ENCODE data around the gene AMZ2. TPM values are rescaled to one million over a fixed set of nuclear protein-coding genes. Genes with fewer than 3 reads are reported as not detected.

The AMZ2 gene
- total RNA-seq, 6 experiments from 2014 or later: 108 to 127 (median 123) TPM

DNA sequence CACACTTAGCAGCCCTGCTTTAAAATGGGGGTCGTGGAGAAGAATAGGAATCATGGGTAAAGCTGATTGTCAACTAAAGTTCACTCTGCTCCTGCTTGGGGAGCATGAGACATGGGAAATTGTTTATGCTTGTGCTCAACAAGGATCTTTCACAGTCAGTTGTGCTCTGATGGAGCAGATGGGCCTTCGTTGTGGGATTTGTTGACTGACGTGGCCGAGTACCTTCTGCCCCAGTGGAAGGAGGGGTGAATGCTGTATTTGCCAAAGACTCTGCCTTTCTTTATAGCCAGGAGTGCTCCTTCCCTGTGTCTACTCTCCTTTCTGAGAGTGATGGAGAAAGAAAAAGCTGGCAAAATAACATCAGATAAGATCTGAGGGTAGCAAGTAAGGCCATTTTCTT, 54.8 kb downstream of the AMZ2 start:
- Mint-ChIP-seq H3K4me3 (no peak overlapping the region), H3K36me3 (ENCODE audit: low read depth) (peaks cover 9% of the 10 kb centered on the region; the same call in 1 of the 2 replicates), H3K4me1 (ENCODE audit: low read depth) (peaks cover 15% of the 10 kb centered on the region), H3K27me3 (ENCODE audit: insufficient read depth) (peaks cover 15% of the 10 kb centered on the region), H3K27ac (no peak overlapping the region), H3K9me3 (no peaks in the 10 kb centered on the region)
- no peak for TF ChIP-seq CTCF (IDR thresholded peaks at IDR 0.05)
- DNase-seq: no peak

GRCh38 chr17:68304706-68305105, 56.9 kb downstream of the AMZ2 start:
- DNase-seq: no peak

GRCh38 chr17:68305142-68305541, 57.3 kb downstream of the AMZ2 start:
- Mint-ChIP-seq H3K4me3 (no peak overlapping the region), H3K9me3 (no peaks in the 10 kb centered on the region), H3K4me1 (ENCODE audit: low read depth) (peaks cover 15% of the 10 kb centered on the region), H3K36me3 (ENCODE audit: low read depth) (peaks cover 15% of the 10 kb centered on the region), H3K27ac (no peak overlapping the region), H3K27me3 (ENCODE audit: insufficient read depth) (peaks cover 16% of the 10 kb centered on the region)
- DNase-seq: no peak
- TF ChIP-seq CTCF (IDR thresholded peaks at IDR 0.05): no peak

More at GRCh38 chr17:68304706-68305105, 56.9 kb downstream of the AMZ2 start:
- no peak overlapping the region for H3K27ac Mint-ChIP-seq
- H3K4me3 Mint-ChIP-seq: no peak overlapping the region
- no peak for TF ChIP-seq CTCF (IDR thresholded peaks at IDR 0.05)
- H3K4me1 Mint-ChIP-seq (ENCODE audit: low read depth): peaks cover 15% of the 10 kb centered on the region
- H3K9me3 Mint-ChIP-seq: no peaks in the 10 kb centered on the region
- H3K36me3 Mint-ChIP-seq (ENCODE audit: low read depth): peaks cover 15% of the 10 kb centered on the region
- peaks cover 16% of the 10 kb centered on the region for H3K27me3 Mint-ChIP-seq (ENCODE audit: insufficient read depth)

Other genes with a start within 250 kb of the AMZ2 start
- 100 to 1,000 TPM; 152 to 296 (median 277) TPM for gene KPNA2, start 212.3 kb upstream of the AMZ2 start, total RNA-seq (2021; fragmentation: NEBNext Ultra II Directional; extraction: Animal tissue kit (Norgen Biotek cat#: 25700))
- gene SLC16A6, start 43.1 kb downstream of the AMZ2 start, total RNA-seq (2021; fragmentation: NEBNext Ultra II Directional; extraction: Animal tissue kit (Norgen Biotek cat#: 25700)): under 1 TPM; 0.12 to 0.56 (median 0.38) TPM
- gene ARSG, start 43.5 kb downstream of the AMZ2 start, total RNA-seq (2021; fragmentation: NEBNext Ultra II Directional; extraction: Animal tissue kit (Norgen Biotek cat#: 25700)): 1 to 10 TPM; 4.0 to 7.0 (median 5.0) TPM
- 10 to 100 TPM; 62.6 to 90.9 (median 84.9) TPM for gene WIPI1, start 209.5 kb downstream of the AMZ2 start, total RNA-seq (2021; fragmentation: NEBNext Ultra II Directional; extraction: Animal tissue kit (Norgen Biotek cat#: 25700))